ENCODE results near the gene CASK.

Gene CASK

DNA sequence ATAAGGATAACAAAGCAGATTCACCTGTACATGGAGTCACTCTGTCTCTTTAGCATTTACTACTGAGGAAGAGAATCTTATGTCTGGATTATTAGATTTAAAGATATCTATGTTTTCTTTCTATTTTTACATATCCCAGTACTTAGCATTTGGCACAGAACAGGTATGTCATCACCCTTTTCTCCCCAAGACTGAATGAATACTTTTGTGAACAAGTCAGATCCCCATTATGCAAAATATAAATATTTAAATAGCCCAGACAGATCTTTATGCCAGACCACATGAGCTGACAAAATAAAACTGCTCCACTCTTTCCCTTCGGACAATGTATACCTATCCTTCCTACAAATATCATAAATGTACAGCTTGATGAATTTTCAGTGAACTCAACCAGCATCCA, 94.5 kb downstream of the CASK start:
- no peak for TF ChIP-seq Cebpa-rat (IDR thresholded peaks at IDR 0.05)
- H3K27me3 ChIP-seq, result peaks cover 74 to 93% (median 83%) of the 10 kb centered on the region in 11 experiments
- H3K4me2 ChIP-seq, result no peak overlapping the region
- 0 out of 22 replicates have a peak, but pooled peaks cover 0 to 3% (median 0%) of the 10 kb centered on the region in 11 experiments for H3K9me3 ChIP-seq (replicated peaks in 1 of 11)
- H3K36me3 ChIP-seq, result no peaks in the 10 kb centered on the region
- no peak overlapping the region for H3K27ac ChIP-seq
- H4K20me1 ChIP-seq, result peaks cover 0 to 10% (median 0%) of the 10 kb centered on the region in 11 experiments; a peak in 4 of 22 replicates
- no peak overlapping the region for H3K4me3 ChIP-seq
- H3K9ac ChIP-seq, result no peak overlapping the region
- H3K4me1 ChIP-seq, result no peaks in the 10 kb centered on the region

DNA sequence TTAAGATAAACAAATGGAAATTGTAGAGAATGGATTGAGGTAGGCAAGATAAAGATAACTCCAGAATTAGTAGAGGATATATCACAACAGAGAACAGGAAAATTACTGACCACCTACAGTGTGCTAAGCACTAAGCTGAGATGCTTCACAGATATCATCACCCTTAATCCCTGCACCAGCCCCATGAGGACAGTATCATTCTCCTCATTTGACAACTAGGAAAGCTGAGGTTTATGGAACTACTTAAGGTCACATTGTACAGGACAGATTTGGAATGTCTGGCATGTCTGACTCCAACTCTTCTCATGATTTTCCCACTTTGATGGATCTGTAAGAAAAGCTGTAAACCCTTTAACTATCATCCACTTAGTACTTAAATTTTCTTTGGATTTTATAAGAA, 95.5 kb downstream of the CASK start:
- no peak overlapping the region for H3K4me2 ChIP-seq
- H3K9me3 ChIP-seq (replicated peaks in 1 of 11), result no peaks in the 10 kb centered on the region
- no peaks in the 10 kb centered on the region for H3K4me1 ChIP-seq
- peaks cover 72 to 95% (median 83%) of the 10 kb centered on the region in 11 experiments for H3K27me3 ChIP-seq
- H3K9ac ChIP-seq, result no peak overlapping the region
- H3K4me3 ChIP-seq, result no peak overlapping the region
- peaks cover 0 to 12% (median 0%) of the 10 kb centered on the region in 11 experiments; a peak in 4 of 22 replicates for H4K20me1 ChIP-seq
- TF ChIP-seq Cebpa-rat (IDR thresholded peaks at IDR 0.05), result no peak
- no peak overlapping the region for H3K27ac ChIP-seq
- no peaks in the 10 kb centered on the region for H3K36me3 ChIP-seq

DNA sequence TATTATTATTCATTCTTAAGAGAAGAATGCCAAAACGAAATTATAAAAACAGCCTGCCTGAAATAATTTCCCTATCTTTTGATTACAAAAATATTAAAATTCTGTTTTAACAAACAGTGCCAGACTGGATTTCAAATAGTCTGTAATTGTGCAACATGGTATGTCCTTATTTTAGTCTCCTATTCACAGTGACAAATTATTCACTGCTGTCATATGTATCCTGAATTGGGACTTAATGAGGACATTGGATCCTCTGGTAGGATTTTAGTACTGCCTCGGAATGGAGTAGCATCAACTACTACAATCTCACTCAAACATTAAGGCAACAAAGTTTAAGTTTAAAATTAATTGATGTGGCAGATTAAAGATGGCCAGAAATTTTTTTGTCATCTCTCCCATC, 97.6 kb downstream of the CASK start:
- Histone ChIP-seq H3K36me3 (no peaks in the 10 kb centered on the region), H3K4me2 (no peak overlapping the region), H3K9ac (no peak overlapping the region), H3K9me3 (replicated peaks in 1 of 11) (peaks cover 0 to 12% (median 0%) of the 10 kb centered on the region in 11 experiments; a peak in 5 of 22 replicates), H4K20me1 (peaks cover 0 to 13% (median 0%) of the 10 kb centered on the region in 11 experiments; a peak in 4 of 22 replicates), H3K4me1 (no peaks in the 10 kb centered on the region), H3K4me3 (no peak overlapping the region), H3K27ac (no peak overlapping the region), H3K27me3 (peaks cover 72 to 95% (median 85%) of the 10 kb centered on the region in 11 experiments)
- TF ChIP-seq Cebpa-rat (IDR thresholded peaks at IDR 0.05), result no peak

DNA sequence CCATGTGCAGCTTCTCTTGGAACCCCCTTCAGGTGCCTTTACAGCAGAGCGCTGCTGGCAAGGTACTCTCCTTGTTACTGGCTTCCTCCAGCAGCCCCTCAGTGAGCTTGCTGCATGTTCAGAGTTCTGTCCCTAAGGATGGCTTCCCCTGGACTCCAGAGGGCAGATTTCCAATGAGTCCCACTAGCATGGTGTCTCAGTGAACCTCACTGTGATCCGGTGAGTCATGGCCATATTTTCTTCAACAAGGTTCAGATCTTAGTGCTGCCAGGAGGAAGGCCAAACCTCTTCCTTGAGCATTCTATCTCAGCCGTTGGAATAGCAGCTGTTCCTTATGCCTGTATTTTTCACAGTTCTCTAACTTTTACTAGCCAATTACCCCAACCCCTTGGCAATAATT, 98.8 kb downstream of the CASK start:
- Histone ChIP-seq H3K9me3 (replicated peaks in 1 of 11) (peaks cover 0 to 12% (median 0%) of the 10 kb centered on the region in 11 experiments; a peak in 5 of 22 replicates), H3K4me1 (no peaks in the 10 kb centered on the region), H4K20me1 (peaks cover 0 to 13% (median 0%) of the 10 kb centered on the region in 11 experiments; a peak in 4 of 22 replicates), H3K36me3 (no peaks in the 10 kb centered on the region), H3K4me2 (no peak overlapping the region), H3K4me3 (no peak overlapping the region), H3K9ac (no peak overlapping the region), H3K27ac (no peak overlapping the region), H3K27me3 (peaks cover 78 to 97% (median 90%) of the 10 kb centered on the region in 11 experiments)
- no peak for TF ChIP-seq Cebpa-rat (IDR thresholded peaks at IDR 0.05)

DNA sequence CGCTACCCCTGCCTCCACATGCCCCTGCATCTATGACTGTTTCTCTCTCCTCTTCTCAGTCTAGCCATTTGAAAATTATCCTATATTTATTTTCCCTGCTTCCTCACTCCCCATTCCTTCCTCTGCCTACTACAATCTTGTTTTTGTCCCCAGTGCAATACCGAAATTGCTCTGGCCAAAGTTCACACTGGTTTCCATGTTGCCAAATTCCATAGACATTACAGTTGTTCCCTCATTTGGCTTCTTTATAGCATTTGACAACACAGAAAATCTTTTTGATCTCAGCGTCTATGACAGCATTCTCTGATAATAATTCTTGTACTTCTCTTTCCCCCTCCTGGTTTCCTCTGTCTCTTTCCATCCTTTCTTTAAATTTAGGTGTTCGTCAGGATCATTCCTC, 100.0 kb downstream of the CASK start:
- Histone ChIP-seq H3K27ac (no peak overlapping the region), H3K9ac (no peak overlapping the region), H3K4me1 (no peaks in the 10 kb centered on the region), H3K4me2 (no peak overlapping the region), H4K20me1 (peaks cover 0 to 13% (median 0%) of the 10 kb centered on the region in 11 experiments; a peak in 4 of 22 replicates), H3K4me3 (no peak overlapping the region), H3K27me3 (peaks cover 79 to 98% (median 92%) of the 10 kb centered on the region in 11 experiments), H3K36me3 (no peaks in the 10 kb centered on the region), H3K9me3 (replicated peaks in 1 of 11) (peaks cover 0 to 12% (median 0%) of the 10 kb centered on the region in 11 experiments; a peak in 6 of 22 replicates)
- no peak for TF ChIP-seq Cebpa-rat (IDR thresholded peaks at IDR 0.05)

DNA sequence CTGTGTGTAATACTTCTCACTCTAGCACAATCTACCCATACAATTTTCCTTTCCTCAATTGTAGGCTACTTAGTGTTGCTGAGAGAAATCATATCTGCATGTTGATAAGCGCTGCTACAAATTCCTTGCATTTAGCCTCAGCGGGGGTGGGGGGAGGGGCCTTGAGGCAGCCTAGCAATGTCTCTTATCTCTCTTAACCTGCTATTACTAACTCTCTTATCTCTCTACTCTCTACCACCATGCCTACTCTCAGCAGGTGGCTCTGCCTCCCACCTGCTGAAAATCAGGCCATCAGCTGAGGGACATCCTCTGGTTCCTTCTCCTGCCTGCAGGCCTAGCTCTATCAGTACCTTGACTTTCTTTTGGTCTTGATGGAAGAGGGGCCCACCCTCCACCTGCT, 100.5 kb downstream of the CASK start:
- Histone ChIP-seq H3K4me1 (no peaks in the 10 kb centered on the region), H3K36me3 (no peaks in the 10 kb centered on the region), H3K27me3 (peaks cover 79 to 98% (median 92%) of the 10 kb centered on the region in 11 experiments), H3K4me2 (no peak overlapping the region), H3K27ac (no peak overlapping the region), H3K9ac (no peak overlapping the region), H3K9me3 (replicated peaks in 1 of 11) (peaks cover 0 to 17% (median 0%) of the 10 kb centered on the region in 11 experiments; a peak in 6 of 22 replicates), H4K20me1 (peaks cover 0 to 13% (median 0%) of the 10 kb centered on the region in 11 experiments; a peak in 4 of 22 replicates), H3K4me3 (no peak overlapping the region)
- TF ChIP-seq Cebpa-rat (IDR thresholded peaks at IDR 0.05), result no peak

DNA sequence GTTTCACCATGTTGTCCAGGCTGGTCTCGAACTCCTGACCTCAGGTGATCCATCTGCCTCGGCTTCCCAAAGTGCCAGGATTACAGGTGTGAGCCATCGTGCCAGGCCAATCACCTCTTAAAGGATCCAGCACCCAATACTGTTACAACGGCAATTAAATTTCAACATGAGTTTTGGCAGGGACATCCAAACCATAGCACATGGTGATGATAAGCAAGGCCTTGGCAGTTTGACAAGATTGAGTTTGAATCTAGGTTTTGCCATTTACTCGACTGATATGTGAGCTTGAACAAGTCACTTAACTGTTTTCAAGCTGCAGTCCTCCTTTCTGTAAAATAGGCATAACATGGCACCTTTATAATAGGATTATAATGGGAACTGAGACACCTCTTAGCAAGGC, 115.3 kb downstream of the CASK start:
- TF ChIP-seq Cebpa-rat (IDR thresholded peaks at IDR 0.05), result no peak
- Histone ChIP-seq H3K4me1 (no peaks in the 10 kb centered on the region), H3K4me2 (no peak overlapping the region), H3K4me3 (no peak overlapping the region), H3K36me3 (peaks cover 0 to 4% (median 0%) of the 10 kb centered on the region in 11 experiments; a peak in 1 of 22 replicates), H3K27me3 (peaks cover 36 to 63% (median 54%) of the 10 kb centered on the region in 11 experiments), H3K9me3 (replicated peaks in 1 of 11) (peaks cover 11 to 34% (median 19%) of the 10 kb centered on the region in 11 experiments), H4K20me1 (peaks cover 0 to 5% (median 0%) of the 10 kb centered on the region in 11 experiments; a peak in 3 of 22 replicates), H3K9ac (no peak overlapping the region), H3K27ac (no peak overlapping the region)

DNA sequence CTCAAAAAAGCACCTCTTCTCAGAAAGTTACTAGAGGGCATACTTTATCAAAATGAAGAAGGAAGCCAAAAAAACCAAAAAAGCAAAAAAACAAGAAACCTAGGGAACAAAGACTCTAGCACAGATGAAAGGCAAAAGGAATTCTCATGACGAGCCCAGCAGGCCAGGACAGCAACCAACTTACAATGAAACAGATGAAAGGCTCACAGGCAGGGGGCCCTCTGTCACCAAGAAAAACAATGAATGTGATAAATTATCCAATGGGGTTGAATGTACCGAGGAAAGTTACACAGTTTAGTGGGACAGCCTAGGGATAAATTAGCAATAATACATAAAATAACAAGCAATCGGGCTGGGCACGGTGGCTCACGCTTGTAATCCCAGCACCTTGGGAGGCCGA, 120.4 kb downstream of the CASK start:
- Histone ChIP-seq H3K4me1 (no peaks in the 10 kb centered on the region), H3K27ac (no peak overlapping the region), H3K27me3 (peaks cover 79 to 95% (median 92%) of the 10 kb centered on the region in 11 experiments), H4K20me1 (peaks cover 0 to 21% (median 5%) of the 10 kb centered on the region in 11 experiments; a peak in 7 of 22 replicates), H3K36me3 (peaks cover 0 to 5% (median 0%) of the 10 kb centered on the region in 11 experiments; a peak in 2 of 22 replicates), H3K9me3 (replicated peaks in 1 of 11) (peaks cover 26 to 45% (median 31%) of the 10 kb centered on the region in 11 experiments), H3K4me2 (no peak overlapping the region), H3K9ac (no peak overlapping the region), H3K4me3 (no peak overlapping the region)
- TF ChIP-seq Cebpa-rat (IDR thresholded peaks at IDR 0.05), result no peak

DNA sequence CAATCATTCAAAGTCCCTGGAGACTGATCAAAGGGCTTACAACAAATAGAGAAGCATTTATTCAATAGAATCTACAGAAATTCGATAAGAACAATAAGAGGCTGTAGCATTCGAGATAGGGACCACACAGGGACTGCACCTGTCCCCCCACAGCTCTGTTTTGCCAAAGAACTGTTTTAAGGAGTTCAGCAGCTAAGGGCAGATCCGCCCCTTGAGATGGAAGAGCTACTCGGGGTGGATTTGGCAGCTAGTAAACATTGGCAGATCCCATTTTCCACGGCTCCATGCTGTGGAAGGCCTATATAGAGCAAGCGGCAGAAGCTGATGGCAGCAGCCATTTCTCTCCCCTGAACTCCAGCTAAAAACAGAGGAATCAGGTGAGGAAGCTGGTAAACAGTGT, 123.7 kb downstream of the CASK start:
- no peaks in the 10 kb centered on the region for H3K4me1 ChIP-seq
- H3K36me3 ChIP-seq, result peaks cover 0 to 5% (median 0%) of the 10 kb centered on the region in 11 experiments; a peak in 2 of 22 replicates
- no peak overlapping the region for H3K27ac ChIP-seq
- H3K9ac ChIP-seq, result no peak overlapping the region
- no peak for TF ChIP-seq Cebpa-rat (IDR thresholded peaks at IDR 0.05)
- peaks cover 86 to 95% (median 93%) of the 10 kb centered on the region in 11 experiments for H3K27me3 ChIP-seq
- H3K4me2 ChIP-seq, result no peak overlapping the region
- H3K4me3 ChIP-seq, result no peak overlapping the region
- H4K20me1 ChIP-seq, result peaks cover 0 to 39% (median 17%) of the 10 kb centered on the region in 11 experiments; a peak in 12 of 22 replicates
- H3K9me3 ChIP-seq (replicated peaks in 1 of 11), result peaks cover 26 to 37% (median 31%) of the 10 kb centered on the region in 11 experiments
